ENCODE results near the gene DHX35. TPM values are rescaled to one million over a fixed set of nuclear protein-coding genes. Genes with fewer than 3 reads are reported as not detected.

Gene DHX35
- total RNA-seq, 2 experiments from 2014 or later = 7.3 to 7.6 TPM

DNA sequence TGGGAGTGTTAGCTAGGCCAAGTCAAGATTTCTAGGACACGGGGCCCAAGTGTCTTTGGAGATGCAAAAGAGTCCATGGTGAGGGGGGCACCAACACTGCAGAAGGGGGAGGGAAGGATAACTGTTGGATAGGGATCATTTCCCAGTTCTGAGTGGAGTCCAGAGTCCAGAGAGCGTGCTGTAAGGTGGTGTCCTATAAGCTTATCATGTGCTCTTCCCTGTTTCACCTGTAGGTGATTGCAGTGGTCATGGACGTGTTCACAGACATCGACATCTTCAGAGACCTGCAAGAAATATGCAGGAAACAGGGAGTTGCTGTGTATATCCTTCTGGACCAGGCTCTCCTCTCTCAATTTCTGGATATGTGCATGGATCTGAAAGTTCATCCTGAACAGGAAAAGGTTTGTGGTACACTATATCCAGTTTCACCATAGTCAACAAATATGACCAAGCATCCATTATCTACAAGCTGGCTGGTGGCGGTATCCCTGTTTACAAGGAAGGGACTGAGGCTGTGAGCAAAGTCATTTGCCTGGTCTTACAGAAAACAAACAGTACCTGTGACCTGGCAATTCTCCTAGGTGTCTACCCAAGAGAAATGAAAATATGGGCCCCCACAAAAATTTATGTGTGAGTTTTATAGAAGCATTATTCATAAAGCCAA, 20.3 kb upstream of the DHX35 start:
- Mint-ChIP-seq H3K4me3 (no peak overlapping the region), H3K4me1 (ENCODE audit: low read depth) (no peaks in the 10 kb centered on the region), H3K27ac (no peak overlapping the region), H3K9me3 (no peaks in the 10 kb centered on the region), H3K36me3 (ENCODE audit: low read depth) (no peaks in the 10 kb centered on the region), H3K27me3 (no peaks in the 10 kb centered on the region)
- Histone ChIP-seq H3K9me3 (ENCODE audit: control insufficient read depth in 1 of 2, insufficient read depth in 1 of 2, low read length in 2 of 2) (no peaks in the 10 kb centered on the region), H3K36me3 (ENCODE audit: insufficient read depth, low read length) (peaks cover 3% of the 10 kb centered on the region), H3K27me3 (ENCODE audit: control insufficient read depth in 1 of 2, insufficient read depth in 2 of 2, low read length in 2 of 2) (no peaks in the 10 kb centered on the region), H3K27ac (ENCODE audit: low read depth in 1 of 2, low read length in 2 of 2) (no peak overlapping the region), H3K4me1 (ENCODE audit: insufficient read depth, low read length) (no peaks in the 10 kb centered on the region), H3K4me3 (ENCODE audit: low read length) (no peak overlapping the region)
- TF ChIP-seq, protein P1, sequence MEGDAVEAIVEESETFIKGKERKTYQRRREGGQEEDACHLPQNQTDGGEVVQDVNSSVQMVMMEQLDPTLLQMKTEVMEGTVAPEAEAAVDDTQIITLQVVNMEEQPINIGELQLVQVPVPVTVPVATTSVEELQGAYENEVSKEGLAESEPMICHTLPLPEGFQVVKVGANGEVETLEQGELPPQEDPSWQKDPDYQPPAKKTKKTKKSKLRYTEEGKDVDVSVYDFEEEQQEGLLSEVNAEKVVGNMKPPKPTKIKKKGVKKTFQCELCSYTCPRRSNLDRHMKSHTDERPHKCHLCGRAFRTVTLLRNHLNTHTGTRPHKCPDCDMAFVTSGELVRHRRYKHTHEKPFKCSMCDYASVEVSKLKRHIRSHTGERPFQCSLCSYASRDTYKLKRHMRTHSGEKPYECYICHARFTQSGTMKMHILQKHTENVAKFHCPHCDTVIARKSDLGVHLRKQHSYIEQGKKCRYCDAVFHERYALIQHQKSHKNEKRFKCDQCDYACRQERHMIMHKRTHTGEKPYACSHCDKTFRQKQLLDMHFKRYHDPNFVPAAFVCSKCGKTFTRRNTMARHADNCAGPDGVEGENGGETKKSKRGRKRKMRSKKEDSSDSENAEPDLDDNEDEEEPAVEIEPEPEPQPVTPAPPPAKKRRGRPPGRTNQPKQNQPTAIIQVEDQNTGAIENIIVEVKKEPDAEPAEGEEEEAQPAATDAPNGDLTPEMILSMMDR (IDR thresholded peaks at IDR 0.05) = no peak
- CTCF ChIA-PET = interaction anchor here (0.6 kb wide), 1 partner anchor 146 kb away, joined by 3 read pairs; no protein-coding TSS in a partner anchor
- ATAC-seq (ENCODE audit: poor library complexity) = no peak
- POLR2A ChIA-PET = interaction anchor here (1.0 kb wide), 1 partner anchor 20 kb away, joined by 3 read pairs; no protein-coding TSS in a partner anchor
- no peak for DNase-seq
- intact Hi-C loops (cut with DNase I, micrococcal nuclease) = no loop called here

DNA sequence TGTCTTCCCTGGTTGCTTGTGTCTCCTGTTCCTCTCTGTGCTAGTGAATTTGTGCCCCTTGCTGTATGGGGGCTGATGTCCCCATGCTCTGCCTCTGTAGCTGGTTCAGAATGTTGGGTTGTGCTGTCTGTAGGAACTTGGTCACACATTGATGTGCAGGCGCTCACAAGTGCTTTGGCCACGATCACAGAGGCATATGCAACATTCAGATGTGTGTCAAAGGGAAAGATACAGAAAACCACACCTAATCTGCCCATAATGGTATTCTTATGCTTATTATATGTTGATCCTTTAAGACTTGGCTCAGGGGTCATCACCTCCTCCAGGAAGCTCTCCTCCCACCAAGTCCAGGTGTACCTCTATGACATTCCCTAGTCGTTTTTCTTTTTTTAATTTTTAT, 17.1 kb upstream of the DHX35 start:
- Mint-ChIP-seq H3K4me3 (no peak overlapping the region), H3K27ac (no peak overlapping the region), H3K36me3 (ENCODE audit: low read depth) (no peaks in the 10 kb centered on the region), H3K27me3 (no peaks in the 10 kb centered on the region), H3K9me3 (no peaks in the 10 kb centered on the region), H3K4me1 (ENCODE audit: low read depth) (no peaks in the 10 kb centered on the region)
- no peak overlapping the region for H3K4me3 ChIP-seq (ENCODE audit: low read length)
- H3K4me1 ChIP-seq (ENCODE audit: insufficient read depth, low read length) = no peaks in the 10 kb centered on the region
- ATAC-seq (ENCODE audit: poor library complexity) = no peak
- H3K36me3 ChIP-seq (ENCODE audit: insufficient read depth, low read length) = peaks cover 3% of the 10 kb centered on the region
- no peak for DNase-seq
- H3K9me3 ChIP-seq (ENCODE audit: control insufficient read depth in 1 of 2, insufficient read depth in 1 of 2, low read length in 2 of 2) = no peaks in the 10 kb centered on the region
- no peak overlapping the region for H3K27ac ChIP-seq (ENCODE audit: low read depth in 1 of 2, low read length in 2 of 2)
- H3K27me3 ChIP-seq (ENCODE audit: control insufficient read depth in 1 of 2, insufficient read depth in 2 of 2, low read length in 2 of 2) = no peaks in the 10 kb centered on the region
- TF ChIP-seq, protein P1 (IDR thresholded peaks at IDR 0.05) = no peak
- intact Hi-C loops (cut with DNase I, micrococcal nuclease) = no loop called here
- POLR2A ChIA-PET = no interaction called here
- CTCF ChIA-PET = no interaction called here

DNA sequence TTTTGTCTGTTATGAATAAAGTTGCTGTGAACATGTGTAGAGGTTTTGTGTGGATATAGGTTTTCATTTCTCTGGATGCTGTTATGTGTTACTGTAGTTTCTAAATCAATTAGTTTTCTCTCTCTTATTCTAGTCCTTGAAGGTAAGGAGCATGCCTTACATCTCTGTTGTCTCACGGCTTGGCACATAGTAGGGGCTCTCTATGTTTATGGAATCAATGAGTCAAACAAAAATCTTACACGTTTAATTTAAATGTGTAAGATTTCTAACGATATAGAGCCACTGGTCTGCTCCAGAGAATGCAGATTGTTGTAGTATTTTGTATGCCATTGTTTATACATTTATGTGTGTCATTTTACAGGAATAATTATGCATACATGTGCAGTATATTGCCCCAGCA, 15.3 kb upstream of the DHX35 start:
- H3K36me3 Mint-ChIP-seq (ENCODE audit: low read depth) = no peaks in the 10 kb centered on the region
- H3K9me3 Mint-ChIP-seq = no peaks in the 10 kb centered on the region
- H3K4me3 Mint-ChIP-seq = no peak overlapping the region

More for the DNA sequence above, 15.3 kb upstream of the DHX35 start:
- Mint-ChIP-seq H3K4me1 (ENCODE audit: low read depth) (no peaks in the 10 kb centered on the region), H3K27me3 (no peaks in the 10 kb centered on the region), H3K27ac (no peak overlapping the region)
- TF ChIP-seq, protein P1 (IDR thresholded peaks at IDR 0.05) = no peak
- intact Hi-C loops (cut with DNase I, micrococcal nuclease) = no loop called here
- ChIA-PET CTCF (no interaction called here), POLR2A (no interaction called here)
- H3K9me3 ChIP-seq (ENCODE audit: control insufficient read depth in 1 of 2, insufficient read depth in 1 of 2, low read length in 2 of 2) = no peaks in the 10 kb centered on the region
- DNase-seq (no peak), ATAC-seq (ENCODE audit: poor library complexity) (no peak)
- H3K36me3 ChIP-seq (ENCODE audit: insufficient read depth, low read length) = peaks cover 6% of the 10 kb centered on the region
- no peaks in the 10 kb centered on the region for H3K4me1 ChIP-seq (ENCODE audit: insufficient read depth, low read length)
- H3K27me3 ChIP-seq (ENCODE audit: control insufficient read depth in 1 of 2, insufficient read depth in 2 of 2, low read length in 2 of 2) = no peaks in the 10 kb centered on the region
- H3K27ac ChIP-seq (ENCODE audit: low read depth in 1 of 2, low read length in 2 of 2) = no peak overlapping the region
- H3K4me3 ChIP-seq (ENCODE audit: low read length) = no peak overlapping the region
